Right atrium auricular region (tissue), 2 donors: ENCODE measurements around the gene UNC13C. TPM values are rescaled to one million over a fixed set of nuclear protein-coding genes. Genes with fewer than 3 reads are reported as not detected.

Experiments used
- DNase-seq: peaks from one replicate; pipeline ENCODE4 v3.0.0-alpha.2; 2019; ENCODE audit warnings: low spot score
- H3K27ac ChIP-seq, 2 donors: fragments of 200-600 bp; sonication (generic); 1 replicate in 1 of 2; 2 replicates in 1 of 2; pipeline ENCODE4 v1.5.1; 2016 to 2019
- H3K27me3 ChIP-seq, 2 donors: fragments of 200-600 bp; sonication (generic); one replicate each; pipeline versions ENCODE4 v1.5.1 to v1.6.0; 2017 to 2019
- H3K36me3 ChIP-seq: fragments of 200-600 bp; sonication (generic); one replicate; pipeline ENCODE4 v1.5.1; 2016
- H3K4me1 ChIP-seq, 2 donors: fragments of 200-600 bp; sonication (generic); one replicate each; pipeline versions ENCODE4 v1.5.1 to v1.6.0; 2017 to 2019
- H3K4me3 ChIP-seq, 2 donors: fragments of 200-600 bp; sonication (generic); 1 replicate in 1 of 2; 2 replicates in 1 of 2; pipeline ENCODE4 v1.5.1; 2017 to 2019; ENCODE audit warnings: mild to moderate bottlenecking in 1 of 2, moderate library complexity in 1 of 2
- H3K9me3 ChIP-seq, 2 donors: fragments of 200-600 bp; sonication (generic); one replicate each; pipeline ENCODE4 v1.5.1; 2019
- CTCF ChIP-seq, 2 donors: fragments of 200-600 bp; sonication (generic); IDR thresholded peaks; one replicate each; pipeline ENCODE4 v1.5.1; 2019; ENCODE audit warnings: antibody characterized with exemption in 2 of 2
- total RNA-seq, 2 donors: library from RNA; depleted of rRNA; stranded (reverse); fragments of >200 nt; gene quantifications; one replicate each; pipeline ENCODE4 v1.1.0, GENCODE V29; 2016

Gene UNC13C
- total RNA-seq, 2 donors from 2014 or later = 0.19 to 0.31 TPM

GRCh38 chr15:54250326-54250725 is 272.1 kb downstream of the UNC13C start:
- DNase-seq = no peak
- no peak for TF ChIP-seq CTCF (IDR thresholded peaks at IDR 0.05)
- no peak overlapping the region for H3K27ac ChIP-seq
- no peaks in the 10 kb centered on the region for H3K36me3 ChIP-seq
- H3K4me3 ChIP-seq = no peak overlapping the region
- no peaks in the 10 kb centered on the region for H3K4me1 ChIP-seq
- H3K27me3 ChIP-seq = no peaks in the 10 kb centered on the region
- H3K9me3 ChIP-seq = no peaks in the 10 kb centered on the region

GRCh38 chr15:54256190-54256589 is 277.9 kb downstream of the UNC13C start:
- H3K27me3 ChIP-seq = no peaks in the 10 kb centered on the region
- no peak for DNase-seq
- no peak for TF ChIP-seq CTCF (IDR thresholded peaks at IDR 0.05)
- H3K9me3 ChIP-seq = no peaks in the 10 kb centered on the region
- H3K4me3 ChIP-seq = no peak overlapping the region
- no peaks in the 10 kb centered on the region for H3K36me3 ChIP-seq
- H3K27ac ChIP-seq = no peak overlapping the region
- H3K4me1 ChIP-seq = no peaks in the 10 kb centered on the region

- DNase-seq = no peak
- Histone ChIP-seq H3K27ac (no peak overlapping the region), H3K36me3 (no peaks in the 10 kb centered on the region), H3K4me1 (no peaks in the 10 kb centered on the region), H3K27me3 (no peaks in the 10 kb centered on the region), H3K4me3 (no peak overlapping the region), H3K9me3 (no peaks in the 10 kb centered on the region)
- no peak for TF ChIP-seq CTCF (IDR thresholded peaks at IDR 0.05)
Measured at GRCh38 chr15:54273928-54274327, 295.7 kb downstream of the UNC13C start.

- no peak for DNase-seq
Measured at GRCh38 chr15:54277834-54278233, 299.6 kb downstream of the UNC13C start.

GRCh38 chr15:54280726-54281125 is 302.5 kb downstream of the UNC13C start:
- no peak overlapping the region for H3K27ac ChIP-seq
- no peaks in the 10 kb centered on the region for H3K27me3 ChIP-seq
- no peak for DNase-seq
- H3K4me3 ChIP-seq = no peak overlapping the region
- no peaks in the 10 kb centered on the region for H3K36me3 ChIP-seq
- no peaks in the 10 kb centered on the region for H3K9me3 ChIP-seq
- TF ChIP-seq CTCF (IDR thresholded peaks at IDR 0.05) = no peak
- no peaks in the 10 kb centered on the region for H3K4me1 ChIP-seq

More at GRCh38 chr15:54277834-54278233, 299.6 kb downstream of the UNC13C start:
- H3K9me3 ChIP-seq = no peaks in the 10 kb centered on the region
- TF ChIP-seq CTCF (IDR thresholded peaks at IDR 0.05) = no peak
- H3K4me1 ChIP-seq = no peaks in the 10 kb centered on the region
- no peak overlapping the region for H3K4me3 ChIP-seq
- H3K36me3 ChIP-seq = no peaks in the 10 kb centered on the region
- H3K27me3 ChIP-seq = no peaks in the 10 kb centered on the region
- no peak overlapping the region for H3K27ac ChIP-seq

- Histone ChIP-seq H3K9me3 (no peaks in the 10 kb centered on the region), H3K4me1 (no peaks in the 10 kb centered on the region), H3K36me3 (no peaks in the 10 kb centered on the region), H3K27me3 (no peaks in the 10 kb centered on the region), H3K27ac (no peak overlapping the region), H3K4me3 (no peak overlapping the region)
- no peak for TF ChIP-seq CTCF (IDR thresholded peaks at IDR 0.05)
- no peak for DNase-seq
Measured at GRCh38 chr15:54282228-54282836, 304.1 kb downstream of the UNC13C start.
